ENCODE measurements around the gene C6orf136.

DNA sequence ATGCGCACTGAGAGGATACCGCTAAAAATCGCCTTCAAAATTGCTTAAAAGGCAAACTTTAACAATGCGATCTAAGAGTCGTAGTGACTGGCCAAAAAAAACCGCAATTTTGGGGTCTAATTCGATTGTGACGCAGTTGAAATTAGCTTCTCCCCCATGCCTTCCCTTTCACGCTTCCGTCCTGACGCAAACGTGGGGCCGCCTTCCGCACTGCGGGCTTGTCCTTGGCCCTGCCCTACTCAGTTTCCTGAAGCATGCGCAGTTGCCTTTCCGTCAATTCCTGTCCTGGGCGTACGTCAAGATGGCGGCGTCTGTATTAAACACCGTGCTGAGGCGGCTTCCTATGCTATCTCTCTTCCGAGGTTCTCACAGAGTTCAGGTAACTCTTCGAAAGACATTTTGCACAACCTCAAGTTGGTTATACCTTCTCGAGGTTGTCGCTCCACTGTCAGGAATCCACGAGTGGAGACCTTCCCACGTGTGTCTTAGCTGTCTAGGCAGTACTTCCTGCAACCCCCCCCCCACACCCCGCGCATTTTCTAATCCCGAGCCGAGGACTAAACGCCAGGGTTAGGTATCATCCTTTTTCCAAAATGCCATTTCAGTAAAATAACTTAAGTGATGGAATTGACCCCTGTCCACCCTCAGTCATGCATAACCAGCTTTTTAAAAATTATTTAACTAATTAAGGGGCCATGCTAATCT is 29.2 kb upstream of the C6orf136 start, which contains the start of gene MRPS18B:
- no peak for TF ChIP-seq EZH2phosphoT487 (IDR thresholded peaks at IDR 0.05; ENCODE audit: insufficient read depth, low read depth)
- TF ChIP-seq EZH2 (IDR thresholded peaks at IDR 0.05; ENCODE audit: insufficient read depth, poor library complexity, severe bottlenecking) = no peak
